Measurements from ENCODE around the gene PNPLA2.

DNA sequence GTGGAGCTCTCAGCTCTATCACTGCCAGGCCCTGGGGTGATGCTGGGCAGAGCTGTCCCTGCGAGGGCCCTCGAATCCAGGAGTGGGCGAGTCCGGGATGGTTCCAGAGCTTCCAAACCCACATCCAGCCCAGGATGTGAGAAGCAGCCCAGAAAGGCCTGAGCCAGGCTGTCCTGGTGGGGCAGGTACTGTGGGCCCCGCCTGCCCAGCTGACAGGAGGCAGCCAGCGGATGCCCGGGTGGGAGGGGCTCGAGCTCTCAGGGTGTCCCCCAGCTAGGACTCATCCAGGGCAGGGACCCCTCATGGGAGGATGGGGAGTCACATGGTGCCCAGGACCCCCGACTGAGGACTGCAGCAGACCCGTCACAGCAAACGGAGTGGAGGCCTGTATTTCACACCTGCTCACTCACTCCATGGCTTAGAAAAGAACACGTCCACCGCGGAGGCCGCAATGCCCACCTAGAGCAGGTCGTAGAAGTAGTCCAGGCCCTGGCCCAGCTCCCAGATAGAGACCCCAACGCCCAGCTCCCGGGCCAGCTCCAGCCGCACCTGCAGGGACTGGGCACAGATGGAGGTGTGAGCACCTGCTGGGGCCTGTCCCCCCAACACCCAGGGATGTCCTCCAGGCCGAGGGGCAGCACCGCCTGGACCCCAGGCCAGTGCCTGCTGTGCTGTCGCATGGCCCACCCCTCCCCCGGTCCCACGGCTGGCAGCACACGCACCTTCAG lies 50.8 kb downstream of the PNPLA2 start:
- TF ChIP-seq MAFK (IDR thresholded peaks at IDR 0.05; ENCODE audit: low read depth, low read length) (no peak), EZH2 (IDR thresholded peaks at IDR 0.05; ENCODE audit: low read depth, low read length, severe bottlenecking) (no peak), GABPA (IDR thresholded peaks at IDR 0.05; ENCODE audit: borderline replicate concordance, insufficient read depth, low read length) (no peak), POLR2A (IDR thresholded peaks at IDR 0.05; ENCODE audit: control extremely low read depth in 1 of 2, low read depth in 2 of 2, low read length in 2 of 2) (no peak), SP1 (IDR thresholded peaks at IDR 0.05; ENCODE audit: low read depth, low read length) (no peak), CREB1 (IDR thresholded peaks at IDR 0.05) (no peak), RAD21 (IDR thresholded peaks at IDR 0.05 in 1 of 2, conservative IDR thresholded peaks at IDR 0.05 in 1 of 2; ENCODE audit: low read depth in 2 of 2, low read length in 2 of 2) (no peak), TBP (IDR thresholded peaks at IDR 0.05; ENCODE audit: low read depth, low read length) (no peak), JUND (IDR thresholded peaks at IDR 0.05; ENCODE audit: low read length) (no peak), EGR1 (IDR thresholded peaks at IDR 0.05; ENCODE audit: borderline replicate concordance, low read depth, low read length) (no peak), TAF1 (IDR thresholded peaks at IDR 0.05; ENCODE audit: low read depth, low read length) (no peak), CEBPB (IDR thresholded peaks at IDR 0.05; ENCODE audit: low read depth, low read length) (no peak)
- TF ChIP-seq, protein P1, sequence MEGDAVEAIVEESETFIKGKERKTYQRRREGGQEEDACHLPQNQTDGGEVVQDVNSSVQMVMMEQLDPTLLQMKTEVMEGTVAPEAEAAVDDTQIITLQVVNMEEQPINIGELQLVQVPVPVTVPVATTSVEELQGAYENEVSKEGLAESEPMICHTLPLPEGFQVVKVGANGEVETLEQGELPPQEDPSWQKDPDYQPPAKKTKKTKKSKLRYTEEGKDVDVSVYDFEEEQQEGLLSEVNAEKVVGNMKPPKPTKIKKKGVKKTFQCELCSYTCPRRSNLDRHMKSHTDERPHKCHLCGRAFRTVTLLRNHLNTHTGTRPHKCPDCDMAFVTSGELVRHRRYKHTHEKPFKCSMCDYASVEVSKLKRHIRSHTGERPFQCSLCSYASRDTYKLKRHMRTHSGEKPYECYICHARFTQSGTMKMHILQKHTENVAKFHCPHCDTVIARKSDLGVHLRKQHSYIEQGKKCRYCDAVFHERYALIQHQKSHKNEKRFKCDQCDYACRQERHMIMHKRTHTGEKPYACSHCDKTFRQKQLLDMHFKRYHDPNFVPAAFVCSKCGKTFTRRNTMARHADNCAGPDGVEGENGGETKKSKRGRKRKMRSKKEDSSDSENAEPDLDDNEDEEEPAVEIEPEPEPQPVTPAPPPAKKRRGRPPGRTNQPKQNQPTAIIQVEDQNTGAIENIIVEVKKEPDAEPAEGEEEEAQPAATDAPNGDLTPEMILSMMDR (IDR thresholded peaks at IDR 0.05; ENCODE audit: control extremely low read depth in 1 of 3, insufficient read depth in 1 of 3, low read depth in 1 of 3, low read length in 3 of 3): no peak
- TF ChIP-seq, protein P2, sequence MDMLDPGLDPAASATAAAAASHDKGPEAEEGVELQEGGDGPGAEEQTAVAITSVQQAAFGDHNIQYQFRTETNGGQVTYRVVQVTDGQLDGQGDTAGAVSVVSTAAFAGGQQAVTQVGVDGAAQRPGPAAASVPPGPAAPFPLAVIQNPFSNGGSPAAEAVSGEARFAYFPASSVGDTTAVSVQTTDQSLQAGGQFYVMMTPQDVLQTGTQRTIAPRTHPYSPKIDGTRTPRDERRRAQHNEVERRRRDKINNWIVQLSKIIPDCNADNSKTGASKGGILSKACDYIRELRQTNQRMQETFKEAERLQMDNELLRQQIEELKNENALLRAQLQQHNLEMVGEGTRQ (IDR thresholded peaks at IDR 0.05; ENCODE audit: low read length): no peak

Data from H1 (cell line).